Measurements from ENCODE around the gene SLC9A9. TPM values are rescaled to one million over a fixed set of nuclear protein-coding genes. Genes with fewer than 3 reads are reported as not detected.

The SLC9A9 gene
- total RNA-seq, 2 donors from 2014 or later: 1.3 to 3.7 TPM

GRCh38 chr3:143294188-143294587 lies 554.1 kb downstream of the SLC9A9 start:
- H3K9me3 ChIP-seq (ENCODE audit: control insufficient read depth, low read length): no peaks in the 10 kb centered on the region

GRCh38 chr3:143291836-143292447 lies 556.3 kb downstream of the SLC9A9 start:
- Mint-ChIP-seq H3K27me3 (ENCODE audit: insufficient read depth) (no peaks in the 10 kb centered on the region), H3K4me1 (peaks cover under 1% of the 10 kb centered on the region), H3K4me3 (no peak overlapping the region), H3K27ac (no peak overlapping the region), H3K36me3 (ENCODE audit: low read depth) (no peaks in the 10 kb centered on the region), H3K9me3 (no peaks in the 10 kb centered on the region)
- no peak for DNase-seq
- H3K4me3 ChIP-seq (ENCODE audit: low read length): no peak overlapping the region
- no peaks in the 10 kb centered on the region for H3K4me1 ChIP-seq (ENCODE audit: control insufficient read depth, insufficient read depth, low read length)
- H3K27ac ChIP-seq (ENCODE audit: low read depth, low read length): no peak overlapping the region
- WGBS, 2 experiments (ENCODE audit: insufficient coverage in 1 of 2, insufficient read length in 1 of 2): 90 to 100% methylated on average over 1 to 3 of the region's 3 CpGs
- no peaks in the 10 kb centered on the region for H3K36me3 ChIP-seq (ENCODE audit: control insufficient read depth, insufficient read depth, low read length)
- TF ChIP-seq CTCF (conservative IDR thresholded peaks at IDR 0.05): no peak
- no peak overlapping the region for H3K9ac ChIP-seq (ENCODE audit: extremely low read depth, low read length, poor library complexity, severe bottlenecking)
- no peaks in the 10 kb centered on the region for H3K27me3 ChIP-seq (ENCODE audit: control insufficient read depth, insufficient read depth, low read length, poor library complexity, severe bottlenecking)
- no peaks in the 10 kb centered on the region for H3K9me3 ChIP-seq (ENCODE audit: control insufficient read depth, low read length)

More at GRCh38 chr3:143294188-143294587, 554.1 kb downstream of the SLC9A9 start:
- Histone ChIP-seq H3K27me3 (ENCODE audit: control insufficient read depth, insufficient read depth, low read length, poor library complexity, severe bottlenecking) (no peaks in the 10 kb centered on the region), H3K9ac (ENCODE audit: extremely low read depth, low read length, poor library complexity, severe bottlenecking) (no peak overlapping the region), H3K4me3 (ENCODE audit: low read length) (no peak overlapping the region), H3K4me1 (ENCODE audit: control insufficient read depth, insufficient read depth, low read length) (no peaks in the 10 kb centered on the region), H3K36me3 (ENCODE audit: control insufficient read depth, insufficient read depth, low read length) (no peaks in the 10 kb centered on the region), H3K27ac (ENCODE audit: low read depth, low read length) (no peak overlapping the region)
- no peak overlapping the region for H3K27ac Mint-ChIP-seq
- H3K36me3 Mint-ChIP-seq (ENCODE audit: low read depth): no peaks in the 10 kb centered on the region
- H3K9me3 Mint-ChIP-seq: no peaks in the 10 kb centered on the region
- 93 to 100% methylated on average over 3 to 5 of the region's 5 CpGs for WGBS, 2 experiments (ENCODE audit: insufficient coverage in 1 of 2, insufficient read length in 1 of 2)
- H3K27me3 Mint-ChIP-seq (ENCODE audit: insufficient read depth): no peaks in the 10 kb centered on the region
- no peak overlapping the region for H3K4me3 Mint-ChIP-seq
- TF ChIP-seq CTCF (conservative IDR thresholded peaks at IDR 0.05): no peak
- H3K4me1 Mint-ChIP-seq: no peaks in the 10 kb centered on the region
- no peak for DNase-seq

GRCh38 chr3:143288944-143289343 lies 559.3 kb downstream of the SLC9A9 start:
- no peak for DNase-seq
- H3K4me1 ChIP-seq (ENCODE audit: control insufficient read depth, insufficient read depth, low read length): no peaks in the 10 kb centered on the region
- 89 to 92% methylated on average over 1 to 2 of the region's 2 CpGs for WGBS, 2 experiments (ENCODE audit: insufficient coverage in 1 of 2, insufficient read length in 1 of 2)

More at GRCh38 chr3:143288944-143289343, 559.3 kb downstream of the SLC9A9 start:
- Histone ChIP-seq H3K4me3 (ENCODE audit: low read length) (no peak overlapping the region), H3K9ac (ENCODE audit: extremely low read depth, low read length, poor library complexity, severe bottlenecking) (no peak overlapping the region), H3K9me3 (ENCODE audit: control insufficient read depth, low read length) (no peaks in the 10 kb centered on the region), H3K27me3 (ENCODE audit: control insufficient read depth, insufficient read depth, low read length, poor library complexity, severe bottlenecking) (no peaks in the 10 kb centered on the region), H3K27ac (ENCODE audit: low read depth, low read length) (no peak overlapping the region), H3K36me3 (ENCODE audit: control insufficient read depth, insufficient read depth, low read length) (no peaks in the 10 kb centered on the region)
- no peaks in the 10 kb centered on the region for H3K36me3 Mint-ChIP-seq (ENCODE audit: low read depth)
- no peaks in the 10 kb centered on the region for H3K9me3 Mint-ChIP-seq
- H3K4me1 Mint-ChIP-seq: peaks cover 7% of the 10 kb centered on the region
- H3K27ac Mint-ChIP-seq: no peak overlapping the region
- no peak for TF ChIP-seq CTCF (conservative IDR thresholded peaks at IDR 0.05)
- no peak overlapping the region for H3K4me3 Mint-ChIP-seq
- no peaks in the 10 kb centered on the region for H3K27me3 Mint-ChIP-seq (ENCODE audit: insufficient read depth)
